ENCODE measurements around the gene EIF3F. TPM values are rescaled to one million over a fixed set of nuclear protein-coding genes. Genes with fewer than 3 reads are reported as not detected.

The EIF3F gene
- total and polyA plus RNA-seq, 2 of the 4 experiments (the other 2 are of a cell fraction) = 279 to 306 TPM

- no peak overlapping the region for H2BK15ac ChIP-seq (ENCODE audit: low read depth, low read length)
- no peaks in the 10 kb centered on the region for H3K9me3 ChIP-seq (ENCODE audit: control insufficient read depth, insufficient read depth, low read length)
- no peak overlapping the region for H3K4ac ChIP-seq (ENCODE audit: low read depth, low read length)
- H2AFZ ChIP-seq (replicated peaks; ENCODE audit: low read length, poor library complexity) = no peak overlapping the region
- H3K4me1 ChIP-seq (ENCODE audit: control insufficient read depth, insufficient read depth, low read length) = 0 out of 2 replicates have a peak, but pooled peaks cover 1% of the 10 kb centered on the region
- BruUV-seq (replicated peaks) = no TSS peak
- CTCF ChIA-PET = interaction anchor here (0.9 to 1.3 kb wide), 2 partner anchors 30 to 63 kb away, joined by 3 to 4 read pairs; no protein-coding TSS in a partner anchor
- no peak overlapping the region for H3K4me3 ChIP-seq (ENCODE audit: insufficient read depth, low read depth, low read length)
- dilution Hi-C loops (cut with HindIII; ENCODE audit: low sequenced_read_pairs, unreplicated experiment) = no loop called here
- POLR2A ChIA-PET (ENCODE audit: unreplicated experiment) = no interaction called here
- no peak overlapping the region for H3K14ac ChIP-seq (replicated peaks; ENCODE audit: low read depth, low read length)
- H2BK20ac ChIP-seq (ENCODE audit: low read depth, low read length) = no peak overlapping the region
- H3K9me1 ChIP-seq (ENCODE audit: insufficient read depth, low read length) = no peaks in the 10 kb centered on the region
- TF ChIP-seq, protein P1, sequence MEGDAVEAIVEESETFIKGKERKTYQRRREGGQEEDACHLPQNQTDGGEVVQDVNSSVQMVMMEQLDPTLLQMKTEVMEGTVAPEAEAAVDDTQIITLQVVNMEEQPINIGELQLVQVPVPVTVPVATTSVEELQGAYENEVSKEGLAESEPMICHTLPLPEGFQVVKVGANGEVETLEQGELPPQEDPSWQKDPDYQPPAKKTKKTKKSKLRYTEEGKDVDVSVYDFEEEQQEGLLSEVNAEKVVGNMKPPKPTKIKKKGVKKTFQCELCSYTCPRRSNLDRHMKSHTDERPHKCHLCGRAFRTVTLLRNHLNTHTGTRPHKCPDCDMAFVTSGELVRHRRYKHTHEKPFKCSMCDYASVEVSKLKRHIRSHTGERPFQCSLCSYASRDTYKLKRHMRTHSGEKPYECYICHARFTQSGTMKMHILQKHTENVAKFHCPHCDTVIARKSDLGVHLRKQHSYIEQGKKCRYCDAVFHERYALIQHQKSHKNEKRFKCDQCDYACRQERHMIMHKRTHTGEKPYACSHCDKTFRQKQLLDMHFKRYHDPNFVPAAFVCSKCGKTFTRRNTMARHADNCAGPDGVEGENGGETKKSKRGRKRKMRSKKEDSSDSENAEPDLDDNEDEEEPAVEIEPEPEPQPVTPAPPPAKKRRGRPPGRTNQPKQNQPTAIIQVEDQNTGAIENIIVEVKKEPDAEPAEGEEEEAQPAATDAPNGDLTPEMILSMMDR (conservative IDR thresholded peaks at IDR 0.05; ENCODE audit: low read depth, low read length) = no peak
- TF ChIP-seq POLR2A (IDR thresholded peaks at IDR 0.05; ENCODE audit: low read depth, low read length) (no peak), BHLHE40 (IDR thresholded peaks at IDR 0.05; ENCODE audit: low read depth, low read length) (no peak), CEBPB (IDR thresholded peaks at IDR 0.05; ENCODE audit: low read depth, low read length) (no peak), FOS (IDR thresholded peaks at IDR 0.05; ENCODE audit: low read depth, low read length) (no peak), MAFK (IDR thresholded peaks at IDR 0.05; ENCODE audit: low read depth, low read length) (no peak)
- H3K4me2 ChIP-seq (ENCODE audit: low read depth, low read length) = no peak overlapping the region
- H4K20me1 ChIP-seq (ENCODE audit: insufficient read depth, low read length) = no peaks in the 10 kb centered on the region
- no peak overlapping the region for H4K91ac ChIP-seq (ENCODE audit: insufficient read depth, low read depth, low read length)
- H3K27ac ChIP-seq (ENCODE audit: insufficient read depth, low read length) = no peak overlapping the region
- intact Hi-C loops (cut with micrococcal nuclease) = no loop called here
- ATAC-seq (ENCODE audit: low read depth) = no peak
- H3K18ac ChIP-seq (ENCODE audit: low read depth, low read length) = no peak overlapping the region
- H4K5ac ChIP-seq (ENCODE audit: low read depth, low read length) = no peak overlapping the region
- no peak overlapping the region for H2BK5ac ChIP-seq (ENCODE audit: low read depth, low read length, poor library complexity, severe bottlenecking)
- in situ Hi-C loops (cut with MboI; ENCODE audit: low sequenced_read_pairs) = loop anchor here (10.0 kb wide), 1 partner anchor 58 kb away; no protein-coding TSS in a partner anchor
- H3K27me3 ChIP-seq (ENCODE audit: control insufficient read depth, insufficient read depth, low read length) = peaks cover 6% of the 10 kb centered on the region; the same call in 1 of the 2 replicates
- WGBS, 2 experiments (ENCODE audit: extremely low coverage in 2 of 2, insufficient read length in 1 of 2) = 100% methylated on average over 1 of the region's 5 CpGs; no CpG with 5 or more reads in 1 of the 2 experiments
- no peak for DNase-seq
- H3K36me3 ChIP-seq (ENCODE audit: control insufficient read depth, insufficient read depth, low read length) = no peaks in the 10 kb centered on the region
- H3K79me1 ChIP-seq (ENCODE audit: low read depth in 1 of 2, low read length in 2 of 2) = no peaks in the 10 kb centered on the region
- H2AK9ac ChIP-seq (replicated peaks; ENCODE audit: low read depth, low read length, poor library complexity) = no peak overlapping the region
- H4K8ac ChIP-seq (ENCODE audit: low read depth in 2 of 2, low read length in 2 of 2) = no peak overlapping the region
- H3K56ac ChIP-seq (ENCODE audit: extremely low read depth, insufficient read depth, low read length) = no peak overlapping the region
- H2AK5ac ChIP-seq (ENCODE audit: low read depth, low read length) = no peak overlapping the region
- no peak overlapping the region for H2BK120ac ChIP-seq (ENCODE audit: low read depth, low read length)
- H3K9ac ChIP-seq (ENCODE audit: low read depth, low read length) = no peak overlapping the region
- no peak overlapping the region for H3K23ac ChIP-seq (ENCODE audit: low read depth, low read length)
These were observed 49.8 kb downstream of the EIF3F start for GRCh38 chr11:8036986-8037385.
